ENCODE measurements around the gene THADA. TPM values are rescaled to one million over a fixed set of nuclear protein-coding genes. Genes with fewer than 3 reads are reported as not detected.

Gene THADA
- total RNA-seq, 1 donor from 2014 or later: 43.3 TPM

GRCh38 chr2:43248621-43249020 is 347.2 kb downstream of the THADA start:
- DNase-seq (ENCODE audit: low read depth): no peak

- DNase-seq (ENCODE audit: low read depth): no peak
Measured at GRCh38 chr2:43246641-43247040, 349.2 kb downstream of the THADA start.

GRCh38 chr2:43241558-43241957 is 354.3 kb downstream of the THADA start:
- DNase-seq (ENCODE audit: low read depth): no peak

- DNase-seq (ENCODE audit: low read depth): no peak
Measured at GRCh38 chr2:43240766-43241150, 355.1 kb downstream of the THADA start.

GRCh38 chr2:43239981-43240765 is 355.7 kb downstream of the THADA start:
- no peak for DNase-seq (ENCODE audit: low read depth)

- DNase-seq (ENCODE audit: low read depth): no peak
Measured at GRCh38 chr2:43238813-43239212, 357.0 kb downstream of the THADA start.

- DNase-seq (ENCODE audit: low read depth): no peak
Measured at GRCh38 chr2:43238176-43238575, 357.7 kb downstream of the THADA start.

- no peak for DNase-seq (ENCODE audit: low read depth)
Measured at GRCh38 chr2:43233218-43234212, 362.3 kb downstream of the THADA start.

- no peak for DNase-seq (ENCODE audit: low read depth)
Measured at GRCh38 chr2:43230951-43231827, 364.6 kb downstream of the THADA start.

- no peak for DNase-seq (ENCODE audit: low read depth)
Measured at GRCh38 chr2:43230351-43230885, 365.4 kb downstream of the THADA start.

GRCh38 chr2:43228756-43229659 is 366.8 kb downstream of the THADA start:
- DNase-seq (ENCODE audit: low read depth): peak; percentile 82

- DNase-seq (ENCODE audit: low read depth): no peak
Measured at GRCh38 chr2:43228321-43228751, 367.5 kb downstream of the THADA start.

- no peak for DNase-seq (ENCODE audit: low read depth)
Measured at GRCh38 chr2:43227830-43228281, 368.0 kb downstream of the THADA start.

GRCh38 chr2:43226955-43227829 is 368.6 kb downstream of the THADA start:
- DNase-seq (ENCODE audit: low read depth): peak; percentile 73

GRCh38 chr2:43226558-43226954 is 369.3 kb downstream of the THADA start, which contains the start of gene ZFP36L2:
Gene ZFP36L2, minus strand, starts transcription at chr2:43226606. Its CDS starts 291 bp downstream, at chr2:43226315.
- peak; percentile 69 for DNase-seq (ENCODE audit: low read depth)

- no peak for DNase-seq (ENCODE audit: low read depth)
Measured at GRCh38 chr2:43225788-43226557, 369.9 kb downstream of the THADA start.

- no peak for DNase-seq (ENCODE audit: low read depth)
Measured at GRCh38 chr2:43225093-43225787, 370.6 kb downstream of the THADA start.
